Fibroblast of the conjunctiva (primary cell): Measurements from ENCODE around the gene TTLL12.

Experiments used
- DNase-seq: peaks from one replicate; pipeline ENCODE4 v3.0.0-alpha.2; 2010; ENCODE audit warnings: low read depth

The TTLL12 gene

GRCh38 chr22:43213962-43214361 is 27.0 kb upstream of the TTLL12 start:
- no peak for DNase-seq

DNA sequence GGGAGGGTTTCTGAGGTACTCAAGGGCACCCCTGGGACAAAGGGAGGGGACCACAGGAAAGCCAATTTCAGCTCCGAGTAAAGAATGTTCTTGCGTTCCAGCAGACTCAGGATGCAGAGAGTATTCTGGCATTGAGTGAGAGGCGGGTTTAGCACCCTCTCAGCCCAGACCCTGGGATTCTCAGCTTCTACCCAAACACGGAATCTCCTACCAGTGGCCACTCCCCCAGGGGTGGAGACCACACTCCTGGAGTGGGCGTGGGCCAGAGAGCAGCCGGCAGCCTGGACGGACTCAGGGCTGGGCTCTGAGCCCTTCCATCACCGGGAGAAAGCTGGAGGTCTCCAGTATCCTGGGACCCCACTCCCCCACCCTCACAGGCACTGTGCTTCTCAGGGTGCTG is 26.1 kb upstream of the TTLL12 start:
- no peak for DNase-seq

- no peak for DNase-seq
Observed at GRCh38 chr22:43212434-43212952, 25.6 kb upstream of the TTLL12 start.

DNA sequence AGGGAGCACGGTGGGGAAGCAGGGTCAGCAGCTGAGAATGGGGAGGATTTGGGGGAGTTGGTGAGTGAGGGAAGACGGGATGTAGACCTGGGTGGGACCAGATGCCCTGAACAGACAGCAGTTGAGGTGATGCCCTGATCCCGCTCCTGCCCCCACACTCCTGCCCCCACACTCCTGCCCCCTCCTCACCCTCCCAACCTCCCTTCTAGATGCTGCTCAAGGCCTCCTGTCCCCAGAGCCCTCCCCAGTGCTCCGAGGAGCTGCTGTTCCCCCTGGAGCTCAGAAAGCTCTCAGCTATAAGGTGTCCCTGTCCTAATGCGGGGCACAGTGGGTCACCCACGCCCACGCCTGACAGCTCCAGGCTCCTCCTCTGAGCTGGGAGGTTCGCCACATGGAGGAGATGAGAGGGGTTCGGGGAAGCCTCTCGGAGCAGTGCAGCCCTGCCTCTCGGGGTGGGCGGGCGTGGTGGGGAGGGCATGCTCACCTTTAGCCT is 25.1 kb upstream of the TTLL12 start:
- DNase-seq = no peak

DNA sequence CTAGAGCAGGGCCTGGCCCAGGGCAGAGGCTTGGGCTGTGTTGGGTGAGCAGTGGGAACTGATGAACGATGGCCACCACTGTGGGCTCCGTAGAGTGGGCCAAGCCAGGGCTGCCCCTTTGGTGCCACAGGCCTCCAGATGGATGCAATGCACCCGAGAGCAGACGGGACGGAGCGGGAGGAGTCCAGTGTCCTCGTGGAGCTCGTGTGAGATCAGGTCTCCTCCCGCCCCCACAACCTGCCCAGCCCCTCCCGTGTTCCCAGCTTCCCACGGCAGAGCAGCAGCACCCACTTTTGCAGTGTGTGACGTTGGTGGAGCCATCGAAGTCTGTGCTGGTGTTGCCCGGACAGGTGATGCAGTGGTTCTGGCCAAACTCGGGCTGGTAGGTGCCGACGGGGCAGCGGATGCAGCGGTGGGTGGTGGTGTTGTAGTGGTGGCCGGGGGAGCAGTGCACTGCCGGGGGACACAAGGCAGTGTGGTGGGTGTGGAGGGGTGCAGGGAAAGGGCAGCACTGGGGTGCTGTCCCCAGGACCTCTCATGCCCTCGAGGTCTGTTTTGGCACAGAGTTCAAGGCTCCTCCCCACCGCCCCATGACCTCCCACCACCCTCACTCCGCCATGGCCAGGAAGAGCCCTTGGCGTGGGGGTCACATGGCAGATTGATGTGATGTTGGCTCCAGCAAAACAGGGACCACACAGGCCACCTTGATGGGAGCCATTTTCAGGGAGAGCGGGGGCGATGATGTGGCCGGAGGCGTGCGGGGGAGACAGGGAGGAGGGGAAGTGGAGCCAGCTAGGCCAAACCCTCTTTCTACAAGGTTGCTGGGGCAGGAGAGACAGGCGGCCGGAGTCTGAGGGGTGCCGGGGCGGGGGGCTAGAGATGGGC is 23.9 kb upstream of the TTLL12 start:
- DNase-seq = no peak

- no peak for DNase-seq
Observed at GRCh38 chr22:43209971-43210370, 23.0 kb upstream of the TTLL12 start.

DNA sequence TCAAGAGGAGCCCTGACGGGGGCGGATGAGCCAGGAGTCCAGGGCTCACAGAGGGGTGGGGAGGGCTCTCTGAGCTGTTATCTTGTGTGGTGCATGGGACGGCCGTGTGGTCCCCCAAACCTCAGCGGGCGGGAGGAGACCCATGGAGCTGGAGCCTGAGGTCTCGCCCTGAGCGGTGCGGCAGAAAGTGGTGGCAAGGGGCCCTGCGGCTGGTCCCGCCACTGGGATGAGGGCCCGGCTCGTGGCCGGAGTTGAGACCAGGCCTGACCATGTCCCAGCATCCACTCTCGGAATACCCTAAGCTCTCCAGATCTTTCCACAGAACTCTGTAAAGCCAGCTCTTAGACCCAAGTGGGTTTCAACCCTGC is 22.6 kb upstream of the TTLL12 start:
- no peak for DNase-seq

DNA sequence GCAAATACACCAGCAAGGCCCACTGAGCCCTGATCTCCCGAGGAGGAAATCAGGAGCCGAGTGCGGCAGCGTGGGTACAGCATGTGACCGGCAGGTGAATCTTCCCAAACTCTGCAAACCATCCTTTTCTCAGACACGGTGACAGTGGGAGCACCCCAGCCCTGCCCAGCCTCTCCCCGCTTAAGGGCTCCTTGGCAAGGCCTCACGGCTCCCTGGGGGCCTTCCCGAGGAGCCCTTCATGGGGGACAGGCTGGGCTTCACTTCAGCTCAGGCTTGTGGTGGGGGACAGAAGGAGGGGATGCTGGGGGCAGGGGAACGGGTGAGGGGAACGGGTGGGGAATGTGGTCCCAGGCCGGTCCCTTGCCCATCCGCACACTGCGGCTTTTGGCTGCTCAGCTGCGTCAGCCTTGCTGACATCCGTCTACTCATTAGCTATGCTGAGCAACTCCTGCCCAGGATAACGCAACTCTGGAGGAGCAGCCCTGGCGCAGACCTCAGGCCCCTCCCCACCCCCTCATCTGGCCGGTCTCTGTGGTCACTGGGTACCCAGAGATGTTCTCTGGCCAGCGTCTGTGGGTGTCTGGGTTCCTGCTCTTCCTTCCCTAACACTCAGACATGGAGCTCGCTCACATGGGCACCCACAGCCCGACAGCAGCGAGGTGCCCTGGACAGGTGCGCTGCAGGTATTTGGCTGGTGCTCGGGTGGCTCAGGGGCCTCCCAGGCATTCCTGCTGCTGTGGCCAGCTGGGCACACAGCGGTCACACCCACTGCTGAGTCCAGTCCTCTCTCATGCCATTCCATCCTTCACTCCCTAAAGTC is 22.0 kb upstream of the TTLL12 start:
- DNase-seq = no peak

DNA sequence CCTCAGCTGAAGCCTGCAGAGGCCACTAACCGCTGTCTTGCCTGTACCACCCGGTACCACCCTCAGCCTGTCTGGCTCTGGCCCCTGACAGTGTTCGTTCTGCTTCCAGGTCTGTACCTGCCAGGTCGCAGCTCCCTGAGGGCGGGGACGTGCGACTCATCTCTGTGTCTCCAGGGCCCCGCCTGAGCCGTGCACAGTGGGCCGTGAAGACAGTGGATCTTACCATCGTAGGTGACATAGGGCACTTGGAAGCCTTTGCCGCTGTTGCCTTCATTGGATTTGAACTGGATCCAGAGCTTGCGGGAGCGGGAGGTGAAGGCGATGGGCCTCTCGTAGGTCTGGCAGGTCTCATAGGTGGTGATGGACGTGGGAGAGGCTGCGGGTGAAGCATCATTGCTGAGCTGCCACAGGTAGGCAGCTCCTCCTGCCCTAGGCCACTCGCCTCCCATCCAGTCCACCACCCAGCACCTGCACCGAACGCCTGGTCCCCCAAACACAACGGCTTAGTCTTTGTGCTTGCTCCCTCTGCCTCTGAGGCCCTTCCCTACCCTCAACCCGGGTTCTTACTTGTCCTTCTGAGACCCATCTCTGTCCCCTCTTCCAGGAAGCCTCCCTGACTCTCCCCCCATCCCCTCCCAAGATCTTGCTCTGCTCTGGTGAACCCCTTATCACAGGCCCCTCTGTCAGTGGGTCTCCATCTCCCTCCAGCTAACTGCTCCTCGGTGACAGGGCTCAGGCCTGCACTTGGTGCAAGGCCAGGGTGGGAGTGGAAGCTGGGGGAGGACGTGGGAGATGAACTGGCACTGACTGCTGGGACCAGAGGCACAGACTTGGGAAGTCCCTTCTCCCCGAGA is 21.1 kb upstream of the TTLL12 start:
- no peak for DNase-seq

DNA sequence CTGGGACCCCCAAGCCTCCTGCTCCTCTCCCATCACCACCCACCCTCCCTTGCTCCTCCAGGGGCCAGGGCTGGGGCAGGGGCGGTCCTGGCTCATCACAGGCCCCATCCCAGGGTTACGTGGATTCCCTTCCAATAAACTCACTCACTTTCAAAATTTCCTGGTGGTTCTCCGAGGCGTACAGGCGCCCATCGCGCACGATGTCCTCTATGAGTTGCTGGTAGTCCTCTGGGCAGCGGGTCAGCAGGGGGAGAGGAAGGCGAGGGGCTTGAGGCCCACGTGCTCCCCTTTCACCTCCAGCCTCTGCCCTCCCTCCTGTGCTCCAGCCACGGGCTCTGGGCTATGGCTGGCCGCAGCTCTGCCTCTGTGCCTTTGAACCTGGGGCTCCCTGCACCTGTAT is 20.5 kb upstream of the TTLL12 start:
- no peak for DNase-seq

DNA sequence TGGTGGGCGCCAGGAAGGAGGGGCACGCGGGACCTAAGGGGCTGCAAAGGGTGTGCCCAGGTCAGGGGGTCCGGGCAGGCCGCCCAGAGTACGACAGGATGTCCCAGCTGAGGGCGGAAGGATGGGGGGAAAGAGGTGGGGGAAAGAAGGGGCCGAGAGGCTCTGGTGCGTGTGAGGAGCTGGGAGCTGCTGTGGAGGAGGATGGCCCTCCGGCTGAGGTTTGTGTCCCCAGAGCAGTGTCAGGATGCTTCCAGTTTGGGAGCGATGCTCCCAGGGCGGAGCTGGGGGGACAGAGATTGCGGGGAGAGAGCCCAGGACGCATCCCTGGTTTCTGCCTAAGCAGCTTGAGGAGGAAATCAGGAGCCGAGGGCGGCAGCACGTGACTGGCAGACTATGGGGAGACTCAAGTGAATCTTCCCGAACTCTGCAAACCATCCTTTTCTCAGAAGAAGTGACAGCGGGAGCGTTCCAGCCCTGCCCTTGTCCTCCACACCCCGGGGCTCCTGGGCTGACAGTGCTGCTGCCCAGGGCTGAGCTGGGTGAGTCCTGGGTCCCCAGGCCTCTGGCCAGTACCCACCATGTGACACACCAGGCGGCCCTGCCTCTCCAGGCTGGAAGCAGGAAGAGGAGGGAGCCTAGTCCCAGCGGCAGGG is 19.7 kb upstream of the TTLL12 start:
- no peak for DNase-seq

GRCh38 chr22:43205748-43206508 is 19.0 kb upstream of the TTLL12 start:
- no peak for DNase-seq

- DNase-seq = no peak
Observed at GRCh38 chr22:43205261-43205691, 18.3 kb upstream of the TTLL12 start.

DNA sequence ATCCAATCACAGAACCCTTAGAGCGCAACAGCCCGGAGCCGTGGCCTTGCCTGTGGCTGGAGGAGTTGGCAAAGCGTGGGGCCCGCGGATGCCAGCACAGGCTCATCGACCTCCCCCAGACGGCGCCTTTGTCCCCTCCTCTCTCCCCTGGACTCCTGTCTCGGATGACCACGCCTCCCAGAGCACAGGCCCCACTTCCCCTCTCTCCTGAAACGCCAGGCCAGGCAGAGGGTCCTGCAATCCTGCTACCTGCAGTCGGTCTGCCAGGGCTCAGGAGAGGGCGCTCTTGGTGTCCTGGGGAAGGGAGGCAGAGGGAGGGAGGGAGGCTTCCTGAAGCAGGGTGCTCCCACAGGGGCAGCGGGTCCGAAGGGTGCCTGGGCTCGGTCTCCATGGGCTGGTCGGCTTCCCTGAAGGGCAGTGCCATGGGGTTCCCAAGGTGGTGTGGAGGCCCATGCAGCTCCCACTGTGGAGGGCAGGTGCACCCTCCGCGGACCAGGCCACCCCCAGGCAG is 16.6 kb upstream of the TTLL12 start:
- DNase-seq = no peak

GRCh38 chr22:43202756-43203410 is 15.9 kb upstream of the TTLL12 start:
- DNase-seq = no peak

DNA sequence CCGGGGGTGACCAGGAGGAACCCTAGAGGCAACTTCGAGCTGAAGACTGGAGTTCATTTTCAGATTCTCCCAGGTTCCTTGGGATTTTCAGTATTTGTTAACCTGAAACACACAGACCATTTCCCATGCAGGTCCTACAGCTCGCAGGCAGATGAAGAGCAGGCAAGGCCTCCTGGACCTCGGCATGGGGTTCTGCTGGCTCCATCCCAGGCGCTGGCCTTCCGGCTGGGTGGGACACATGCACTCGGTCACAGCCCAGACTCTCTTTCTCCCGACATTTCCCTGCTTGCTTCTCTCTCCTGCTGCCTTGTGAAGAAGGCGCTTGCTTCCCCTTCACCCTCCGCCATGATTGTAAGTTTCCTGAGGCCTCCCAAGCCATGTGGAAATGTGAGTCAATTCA is 15.4 kb upstream of the TTLL12 start:
- DNase-seq = no peak

GRCh38 chr22:43201486-43202219 is 14.7 kb upstream of the TTLL12 start:
- no peak for DNase-seq

DNA sequence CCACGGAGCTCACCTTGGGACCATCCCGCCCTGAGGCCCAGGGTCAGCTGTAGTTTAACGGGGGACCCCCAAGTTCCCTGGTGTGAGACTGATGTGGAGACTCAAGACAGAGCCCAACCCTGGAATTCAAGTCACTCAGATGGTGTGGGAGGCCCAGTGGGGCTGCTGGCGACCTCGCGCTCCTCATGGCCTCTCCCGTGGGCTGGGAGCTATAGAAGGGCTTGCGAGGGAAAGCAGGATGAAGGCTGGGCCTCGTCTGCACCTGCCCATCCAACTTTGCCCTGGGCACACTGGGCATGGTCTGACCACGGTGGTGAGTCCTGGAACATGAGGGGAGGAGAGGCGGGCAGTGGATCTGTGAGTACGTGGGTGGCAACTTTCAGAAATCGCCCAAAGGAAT is 13.6 kb upstream of the TTLL12 start:
- no peak for DNase-seq

GRCh38 chr22:43200031-43200430 is 13.1 kb upstream of the TTLL12 start:
- DNase-seq = no peak
